Osteocyte (in vitro differentiated cells): ENCODE data around the gene GPC6. TPM values are rescaled to one million over a fixed set of nuclear protein-coding genes. Genes with fewer than 3 reads are reported as not detected.

Experiments
- DNase-seq: peaks from one replicate; pipeline ENCODE4 v3.0.0; 2021; ENCODE audit warnings: mixed read lengths; ENCODE audit not compliant: unreplicated experiment; ENCODE audit errors: extremely low spot score
- H3K27ac Mint-ChIP-seq: one replicate; pipeline ENCODE4 v1.8.0; 2021; ENCODE audit warnings: mild to moderate bottlenecking, mixed read lengths; ENCODE audit not compliant: unreplicated experiment
- H3K27me3 Mint-ChIP-seq: one replicate; pipeline ENCODE4 v1.8.0; 2021; ENCODE audit warnings: mixed read lengths; ENCODE audit not compliant: unreplicated experiment
- H3K36me3 Mint-ChIP-seq: one replicate; pipeline ENCODE4 v1.8.0; 2021; ENCODE audit warnings: mixed read lengths; ENCODE audit not compliant: unreplicated experiment
- H3K4me1 Mint-ChIP-seq: one replicate; pipeline ENCODE4 v1.8.0; 2021; ENCODE audit warnings: mixed read lengths; ENCODE audit not compliant: unreplicated experiment
- H3K4me3 Mint-ChIP-seq: one replicate; pipeline ENCODE4 v1.8.0; 2021; ENCODE audit warnings: mild to moderate bottlenecking, moderate library complexity, mixed read lengths; ENCODE audit not compliant: unreplicated experiment
- H3K9me3 Mint-ChIP-seq: one replicate; pipeline ENCODE4 v1.8.0; 2021; ENCODE audit warnings: mixed read lengths; ENCODE audit not compliant: unreplicated experiment
- total RNA-seq: library from RNA; stranded (reverse); gene quantifications from 2 replicates; pipeline ENCODE4 v1.2.1, GENCODE V29; 2021
- TF ChIP-seq, protein P1 (sequence below): fragments of 200-600 bp; sonication (generic); IDR thresholded peaks from 2 replicates; pipeline ENCODE4 v1.5.0; 2021; ENCODE audit warnings: antibody characterized with exemption, mild to moderate bottlenecking, moderate library complexity

GPC6 gene
- total RNA-seq, 1 donor from 2014 or later, result 125 TPM

DNA sequence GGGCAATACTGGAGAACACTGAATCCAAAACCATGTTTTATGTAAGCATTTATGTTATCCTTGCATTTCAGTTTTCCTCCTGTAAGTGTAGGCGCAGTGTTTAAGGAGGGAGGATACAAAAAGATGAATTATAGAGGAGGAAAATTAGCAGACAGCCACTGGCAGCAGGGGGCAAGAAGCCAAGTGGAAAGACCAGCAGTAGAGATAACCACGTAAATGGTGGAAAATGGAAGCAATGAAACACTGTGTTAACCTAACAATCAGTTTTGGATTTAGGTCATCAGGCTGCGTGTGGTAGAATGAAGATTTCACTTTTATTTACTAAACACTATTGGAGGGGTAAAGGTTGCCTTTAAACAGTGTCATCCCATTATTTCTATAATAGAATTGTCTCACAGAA lies 447.3 kb downstream of the GPC6 start:
- DNase-seq, result no peak
- H3K27ac Mint-ChIP-seq, result no peak overlapping the region
- H3K36me3 Mint-ChIP-seq, result no peaks in the 10 kb centered on the region
- no peak overlapping the region for H3K4me3 Mint-ChIP-seq
- peaks cover 15% of the 10 kb centered on the region for H3K4me1 Mint-ChIP-seq
- peaks cover 3% of the 10 kb centered on the region for H3K9me3 Mint-ChIP-seq
- TF ChIP-seq, protein P1, sequence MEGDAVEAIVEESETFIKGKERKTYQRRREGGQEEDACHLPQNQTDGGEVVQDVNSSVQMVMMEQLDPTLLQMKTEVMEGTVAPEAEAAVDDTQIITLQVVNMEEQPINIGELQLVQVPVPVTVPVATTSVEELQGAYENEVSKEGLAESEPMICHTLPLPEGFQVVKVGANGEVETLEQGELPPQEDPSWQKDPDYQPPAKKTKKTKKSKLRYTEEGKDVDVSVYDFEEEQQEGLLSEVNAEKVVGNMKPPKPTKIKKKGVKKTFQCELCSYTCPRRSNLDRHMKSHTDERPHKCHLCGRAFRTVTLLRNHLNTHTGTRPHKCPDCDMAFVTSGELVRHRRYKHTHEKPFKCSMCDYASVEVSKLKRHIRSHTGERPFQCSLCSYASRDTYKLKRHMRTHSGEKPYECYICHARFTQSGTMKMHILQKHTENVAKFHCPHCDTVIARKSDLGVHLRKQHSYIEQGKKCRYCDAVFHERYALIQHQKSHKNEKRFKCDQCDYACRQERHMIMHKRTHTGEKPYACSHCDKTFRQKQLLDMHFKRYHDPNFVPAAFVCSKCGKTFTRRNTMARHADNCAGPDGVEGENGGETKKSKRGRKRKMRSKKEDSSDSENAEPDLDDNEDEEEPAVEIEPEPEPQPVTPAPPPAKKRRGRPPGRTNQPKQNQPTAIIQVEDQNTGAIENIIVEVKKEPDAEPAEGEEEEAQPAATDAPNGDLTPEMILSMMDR, result no peak
- no peaks in the 10 kb centered on the region for H3K27me3 Mint-ChIP-seq

DNA sequence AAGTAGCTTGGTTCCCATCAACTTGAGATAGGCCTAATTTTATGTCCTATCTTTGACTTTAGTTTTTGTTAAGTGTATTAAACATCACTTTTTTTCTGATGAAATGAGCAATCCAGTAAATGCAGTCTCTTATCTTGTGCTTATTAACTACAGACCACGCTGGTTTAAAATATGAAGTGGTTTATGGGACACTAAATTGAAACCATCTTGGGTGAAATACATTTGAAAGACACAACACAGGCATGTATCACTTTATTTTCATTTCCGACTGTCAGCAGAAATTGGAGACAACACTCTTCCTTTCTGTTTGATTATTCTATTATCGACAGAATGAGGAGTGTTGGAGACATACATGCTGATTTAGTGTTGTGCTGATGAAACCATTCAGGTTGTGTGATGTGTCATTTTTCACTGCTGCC lies 447.7 kb downstream of the GPC6 start:
- Mint-ChIP-seq H3K4me3 (no peak overlapping the region), H3K27me3 (no peaks in the 10 kb centered on the region), H3K27ac (no peak overlapping the region), H3K9me3 (peaks cover 3% of the 10 kb centered on the region), H3K4me1 (peaks cover 15% of the 10 kb centered on the region), H3K36me3 (no peaks in the 10 kb centered on the region)
- DNase-seq, result no peak
- TF ChIP-seq, protein P1, result no peak

DNA sequence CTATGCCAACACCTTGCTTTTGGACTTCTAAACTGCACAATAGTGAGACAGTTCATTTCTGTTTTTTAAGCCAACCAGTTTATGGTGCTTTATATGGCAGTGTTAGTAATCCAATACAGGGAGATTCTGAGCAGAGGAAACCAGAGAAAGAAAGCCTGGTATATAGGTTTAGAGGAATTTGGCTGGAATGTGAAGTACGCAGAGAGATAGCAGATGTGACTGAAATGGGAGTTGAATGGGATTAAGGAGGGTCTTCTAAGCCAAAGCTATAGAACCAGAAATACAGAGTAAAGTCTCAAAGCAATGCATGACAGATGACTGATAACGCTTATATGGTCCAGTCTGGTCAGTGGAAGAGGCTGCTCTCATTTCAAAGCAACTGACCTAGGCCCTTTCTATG lies 453.7 kb downstream of the GPC6 start:
- Mint-ChIP-seq H3K36me3 (no peaks in the 10 kb centered on the region), H3K4me1 (peaks cover 6% of the 10 kb centered on the region), H3K9me3 (no peaks in the 10 kb centered on the region), H3K27ac (no peak overlapping the region), H3K27me3 (no peaks in the 10 kb centered on the region), H3K4me3 (no peak overlapping the region)
- TF ChIP-seq, protein P1, result no peak
- DNase-seq, result no peak

DNA sequence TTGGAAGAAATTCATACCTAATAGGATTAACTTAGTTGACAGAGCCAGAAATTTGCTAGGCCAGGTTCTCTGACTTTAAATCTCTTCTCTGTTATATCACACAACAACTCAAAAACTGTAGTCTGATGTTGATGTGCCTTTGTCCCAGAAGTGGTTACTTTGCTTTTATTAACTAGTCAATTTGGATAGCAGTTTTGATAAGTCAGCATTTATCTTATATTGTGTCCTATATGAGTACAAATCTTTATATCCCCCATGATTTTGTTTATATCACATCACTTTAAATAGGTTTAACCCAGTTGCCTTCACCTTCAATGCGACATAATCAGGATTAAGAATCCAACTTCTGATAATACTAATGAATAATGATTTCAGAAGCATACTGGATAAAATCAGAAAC lies 459.3 kb downstream of the GPC6 start:
- Mint-ChIP-seq H3K27ac (no peak overlapping the region), H3K4me3 (no peak overlapping the region), H3K4me1 (peaks cover 21% of the 10 kb centered on the region), H3K27me3 (no peaks in the 10 kb centered on the region), H3K9me3 (no peaks in the 10 kb centered on the region), H3K36me3 (no peaks in the 10 kb centered on the region)
- TF ChIP-seq, protein P1, result no peak
- no peak for DNase-seq

DNA sequence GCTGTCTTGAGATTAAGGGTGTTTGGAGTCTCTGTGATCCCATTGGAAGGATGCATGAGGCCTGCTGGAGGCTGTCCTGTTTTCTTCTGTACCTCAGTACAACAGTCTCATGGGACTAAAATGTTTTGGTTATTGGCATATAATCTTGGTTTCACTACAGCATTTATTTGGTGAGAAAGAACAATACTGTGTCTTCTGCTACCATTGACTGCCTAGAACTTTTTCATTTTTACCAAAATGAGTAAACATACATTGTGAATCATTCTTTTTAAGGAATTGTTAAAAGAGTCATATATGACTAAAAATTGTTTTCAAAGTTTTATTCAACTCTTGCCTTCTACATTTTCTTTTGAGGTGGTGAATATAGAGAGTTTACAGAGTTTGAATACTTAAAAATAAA lies 459.8 kb downstream of the GPC6 start:
- no peaks in the 10 kb centered on the region for H3K27me3 Mint-ChIP-seq
- TF ChIP-seq, protein P1, result no peak
- peaks cover 21% of the 10 kb centered on the region for H3K4me1 Mint-ChIP-seq

More for the DNA sequence above, 459.8 kb downstream of the GPC6 start:
- DNase-seq, result no peak
- Mint-ChIP-seq H3K4me3 (no peak overlapping the region), H3K36me3 (no peaks in the 10 kb centered on the region), H3K9me3 (no peaks in the 10 kb centered on the region), H3K27ac (no peak overlapping the region)
